GM21390 (cell line): ENCODE measurements around the gene ABI3BP.
A peak's percentile ranks its signal among the peaks of the same experiment; 100 is the strongest.

Experiments
- ATAC-seq: cut with Tn5 transposase; IDR thresholded peaks from one replicate; pipeline ENCODE4 v1.9.1; 2021; ENCODE audit not compliant: unreplicated experiment

The ABI3BP gene

GRCh38 chr3:100838157-100838556 is 155.1 kb downstream of the ABI3BP start:
- ATAC-seq = no peak

DNA sequence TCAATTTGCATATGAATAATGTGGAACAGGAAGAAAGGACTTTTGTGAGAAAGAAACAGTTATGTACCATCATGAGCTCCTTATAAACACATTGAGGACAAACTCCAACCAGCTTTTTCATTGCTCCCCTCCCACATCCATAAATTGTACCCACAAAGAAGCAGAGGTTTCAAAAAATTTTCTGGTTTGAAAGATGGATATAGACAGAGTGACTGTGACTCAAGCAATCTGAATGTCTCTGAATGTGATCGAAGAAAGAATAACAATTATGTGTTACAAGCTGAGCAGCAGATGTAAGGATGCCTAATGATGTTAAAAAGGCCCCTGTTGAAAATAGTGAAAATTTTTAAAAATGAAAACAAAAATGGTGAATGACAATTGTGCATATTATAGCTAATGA is 156.6 kb downstream of the ABI3BP start:
- ATAC-seq = no peak

- no peak for ATAC-seq
These were observed 158.9 kb downstream of the ABI3BP start for GRCh38 chr3:100834332-100834731.

DNA sequence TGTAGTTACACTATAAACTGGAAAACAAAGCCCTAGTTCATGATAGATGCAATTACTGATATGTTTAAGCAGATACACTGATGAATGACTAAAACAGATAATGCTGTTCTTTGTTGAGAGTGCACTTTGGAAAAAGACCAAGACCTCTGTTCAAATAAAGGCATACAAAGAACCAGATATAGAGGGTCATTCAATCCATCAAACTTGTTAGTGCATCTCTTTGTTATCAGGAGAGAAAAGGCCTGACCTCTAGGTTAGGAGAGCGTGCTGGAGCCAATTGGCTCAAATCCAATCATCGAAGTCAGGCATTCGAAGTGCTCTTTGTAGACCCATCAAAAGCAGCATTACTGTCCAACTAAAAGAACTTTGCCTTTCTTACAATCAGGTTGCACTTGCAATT is 159.7 kb downstream of the ABI3BP start:
- no peak for ATAC-seq

- ATAC-seq = no peak
These were observed 161.6 kb downstream of the ABI3BP start for GRCh38 chr3:100831629-100832028.

DNA sequence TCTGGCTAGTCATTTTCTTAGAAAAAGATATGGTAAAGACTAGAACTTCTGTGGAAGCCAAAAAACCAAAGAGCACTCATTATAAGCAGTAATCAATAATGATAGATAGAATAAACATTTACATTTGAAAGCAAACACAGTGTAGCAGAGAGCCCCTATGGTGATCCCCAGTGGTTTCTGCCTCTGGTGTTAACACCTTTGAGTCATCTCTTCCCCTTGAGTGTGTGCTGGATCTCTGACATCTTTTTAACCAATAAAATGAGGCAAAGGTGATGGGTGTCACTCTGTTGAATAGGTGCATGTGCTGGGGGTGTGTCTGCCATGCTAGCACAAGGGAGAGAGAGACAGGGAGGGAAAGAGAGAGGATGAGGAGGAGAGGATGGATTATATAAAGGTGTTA is 162.3 kb downstream of the ABI3BP start:
- no peak for ATAC-seq

DNA sequence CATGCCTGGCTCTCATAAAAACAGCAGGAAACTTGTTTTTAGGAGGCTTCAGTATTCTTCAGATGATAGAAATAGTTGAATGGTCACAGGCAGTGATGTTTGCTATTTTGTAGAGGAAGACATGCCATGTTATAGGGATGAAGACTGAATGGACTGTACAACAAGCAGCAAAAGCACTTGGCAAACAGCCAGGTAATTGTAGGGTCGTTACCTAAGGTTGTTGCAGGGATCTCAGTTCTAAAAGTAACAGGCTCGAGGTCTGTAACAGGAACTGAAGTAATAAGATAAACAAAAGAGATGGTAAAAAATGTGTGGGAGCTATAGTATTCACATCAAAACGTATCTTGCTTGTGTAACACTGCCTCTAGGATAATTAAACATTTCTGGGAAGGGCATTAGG is 167.6 kb downstream of the ABI3BP start:
- no peak for ATAC-seq

DNA sequence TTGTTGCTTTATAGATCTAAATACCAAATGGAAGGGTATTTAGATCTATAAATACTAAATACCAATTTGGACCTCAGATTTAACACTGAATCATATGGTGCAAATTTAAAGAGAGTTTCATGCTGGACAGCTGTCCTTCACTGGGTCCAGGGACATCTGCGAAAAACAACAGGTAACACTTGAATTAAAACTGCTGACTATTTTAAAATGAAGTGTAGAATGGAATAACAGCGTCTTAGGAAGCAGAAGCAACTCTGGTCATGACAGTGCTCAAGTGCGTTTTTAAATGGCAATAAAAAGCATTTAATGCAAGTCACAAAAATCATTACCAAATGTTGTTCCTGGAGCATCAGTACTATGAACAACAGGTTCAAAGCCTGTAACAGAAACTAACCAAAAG is 177.6 kb downstream of the ABI3BP start:
- no peak for ATAC-seq

- no peak for ATAC-seq
These were observed 179.4 kb downstream of the ABI3BP start for GRCh38 chr3:100813828-100814227.

DNA sequence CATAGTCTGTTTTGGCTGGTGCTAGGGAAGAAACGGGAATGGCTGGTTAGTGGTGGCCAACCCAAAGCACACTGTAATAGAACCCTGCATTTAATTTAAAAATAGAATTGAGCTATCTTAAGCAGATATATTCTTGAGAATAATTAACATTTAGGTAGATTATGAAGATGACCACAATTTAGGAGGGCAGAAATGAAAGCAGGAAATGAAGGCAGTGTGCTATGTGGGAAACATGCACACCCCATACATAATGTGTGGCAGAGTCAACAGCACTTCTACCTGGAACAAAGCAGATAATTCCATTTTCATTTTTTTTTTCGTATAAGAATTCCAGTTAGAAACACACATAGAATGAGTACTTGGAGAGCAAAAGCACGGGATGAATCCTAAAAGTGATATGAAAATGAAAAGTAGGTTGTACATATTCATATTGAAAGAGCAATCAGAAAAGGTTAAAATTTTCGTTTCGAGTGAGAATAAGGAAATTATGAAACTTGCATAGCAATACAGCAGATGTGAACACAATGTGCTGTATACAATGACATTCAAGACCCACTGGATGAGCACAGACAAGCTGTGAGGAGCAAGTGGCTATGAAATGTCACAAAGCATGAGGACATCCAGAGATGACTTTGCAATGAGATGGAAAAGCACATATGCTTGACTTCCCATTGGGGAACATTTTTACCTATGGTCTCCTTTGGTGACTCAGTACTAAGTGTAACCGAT is 181.3 kb downstream of the ABI3BP start:
- ATAC-seq = peak; percentile 73

- no peak for ATAC-seq
These were observed 182.6 kb downstream of the ABI3BP start for GRCh38 chr3:100810671-100811070.

- no peak for ATAC-seq
These were observed 188.6 kb downstream of the ABI3BP start for GRCh38 chr3:100804631-100805030.

- ATAC-seq = no peak
These were observed 189.5 kb downstream of the ABI3BP start for GRCh38 chr3:100803711-100804110.

GRCh38 chr3:100802126-100802525 is 191.1 kb downstream of the ABI3BP start:
- no peak for ATAC-seq

DNA sequence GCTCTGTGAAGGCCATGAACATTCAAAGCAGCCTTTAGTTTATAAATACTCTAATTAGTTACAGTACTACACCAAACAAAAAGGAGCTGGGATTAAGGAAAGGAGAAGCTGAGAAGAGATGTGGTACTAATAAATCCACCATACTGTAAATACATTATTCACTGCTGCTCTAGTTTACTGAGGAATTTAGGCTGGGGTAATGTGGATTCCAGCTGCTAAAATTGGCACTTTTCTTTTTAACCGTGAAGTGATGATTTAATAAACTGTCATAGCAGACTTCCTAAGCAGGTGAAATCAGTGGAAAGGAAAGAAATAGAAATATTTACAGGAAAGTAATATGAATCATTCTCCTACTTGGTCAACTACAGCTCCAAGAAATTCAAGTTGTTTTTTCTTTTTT is 195.2 kb downstream of the ABI3BP start:
- no peak for ATAC-seq

- ATAC-seq = no peak
These were observed 196.7 kb downstream of the ABI3BP start for GRCh38 chr3:100796556-100796955.

DNA sequence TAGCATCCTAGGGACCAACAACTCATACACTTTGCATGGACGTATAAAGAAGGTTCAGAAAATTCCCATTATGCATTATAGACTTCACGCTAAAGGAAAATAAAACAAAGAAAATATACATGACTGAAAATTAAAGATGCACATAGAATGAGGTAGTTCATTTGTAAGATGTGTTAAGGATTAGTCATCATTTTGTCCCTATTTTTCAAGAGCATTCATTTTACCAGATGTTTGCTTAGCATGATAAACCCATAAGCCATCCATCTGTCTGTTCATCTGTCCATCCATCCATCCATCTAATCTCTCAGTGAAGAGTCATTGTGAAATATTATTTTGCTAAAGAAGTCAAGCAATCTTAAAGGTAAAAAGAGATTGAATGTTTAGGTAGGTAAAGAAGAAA is 203.6 kb downstream of the ABI3BP start:
- ATAC-seq = no peak

DNA sequence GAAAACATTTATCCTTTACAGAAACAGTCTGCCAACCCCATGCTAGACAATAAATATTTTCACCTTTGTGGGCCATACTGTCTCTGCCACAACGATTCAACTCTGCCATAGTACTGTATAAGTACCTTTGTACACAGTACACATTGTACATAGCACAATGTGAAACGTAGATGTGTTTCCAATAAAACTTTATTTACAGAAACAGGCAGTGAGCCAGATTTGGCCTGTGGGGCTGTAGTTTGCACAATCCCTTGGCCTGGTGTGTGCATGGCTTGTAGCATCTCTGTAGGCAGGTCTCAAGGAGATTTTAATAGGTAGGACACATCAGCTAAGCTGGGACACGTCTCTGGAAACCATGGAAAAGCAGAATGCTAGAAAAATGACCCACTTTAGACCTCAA is 209.6 kb downstream of the ABI3BP start:
- no peak for ATAC-seq

GRCh38 chr3:100782906-100783305 is 210.3 kb downstream of the ABI3BP start:
- ATAC-seq = no peak

DNA sequence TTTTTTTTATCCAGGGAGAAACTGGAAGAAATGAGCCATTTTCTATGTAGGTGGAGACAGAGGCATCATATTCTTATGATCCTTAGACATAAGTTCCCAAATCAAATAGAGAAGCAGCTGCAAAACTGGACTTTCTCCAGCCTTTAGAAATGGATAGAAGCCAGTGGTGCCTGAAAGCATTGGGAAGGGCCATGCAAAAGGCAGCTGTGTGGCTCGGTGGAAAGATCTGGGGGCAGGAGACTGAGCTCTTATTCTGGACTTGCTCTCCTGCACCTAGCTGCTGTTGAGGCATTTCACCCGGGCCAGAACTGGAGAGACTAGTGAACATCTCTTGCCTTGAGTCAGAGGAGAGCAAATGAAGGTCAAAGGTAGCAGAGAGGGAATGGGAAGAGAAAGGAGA is 210.9 kb downstream of the ABI3BP start:
- no peak for ATAC-seq

GRCh38 chr3:100781301-100781700 is 211.9 kb downstream of the ABI3BP start:
- no peak for ATAC-seq

- no peak for ATAC-seq
These were observed 213.1 kb downstream of the ABI3BP start for GRCh38 chr3:100780071-100780622.

DNA sequence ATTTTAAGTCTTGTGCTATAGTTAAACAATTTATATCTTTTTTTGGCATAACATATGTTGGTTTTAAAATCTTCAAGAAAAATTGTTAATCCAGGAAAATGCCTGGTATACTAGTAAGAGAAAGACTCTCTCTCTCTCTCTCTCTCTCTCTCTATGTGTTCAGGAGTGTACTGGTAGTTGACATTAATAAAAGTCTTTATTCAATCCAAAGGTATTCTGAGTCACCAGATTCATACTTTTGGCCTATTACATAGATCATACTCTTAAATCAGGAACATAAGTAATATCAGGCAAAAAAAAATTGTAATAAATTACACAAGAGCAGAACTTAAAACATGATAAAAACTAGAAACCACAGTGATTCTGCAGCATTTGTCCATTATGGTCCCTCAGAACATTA is 213.7 kb downstream of the ABI3BP start:
- ATAC-seq = no peak
